Measurements from ENCODE around the gene TPGS1. TPM values are rescaled to one million over a fixed set of nuclear protein-coding genes. Genes with fewer than 3 reads are reported as not detected.

The TPGS1 gene
- polyA plus RNA-seq, 6 donors from 2014 or later, result 14.6 to 30.0 (median 18.7) TPM

Other genes starting within 250 kb of the TPGS1 start
- gene PLPP2, start 216.1 kb upstream of the TPGS1 start, polyA plus RNA-seq (ENCODE audit: low read depth in 6 of 6), result not detected
- 1 to 10 TPM; 2.4 to 5.1 (median 3.9) TPM for gene MIER2, start 162.7 kb upstream of the TPGS1 start, polyA plus RNA-seq (ENCODE audit: low read depth in 6 of 6)
- not detected for gene C2CD4C, start 98.3 kb upstream of the TPGS1 start, polyA plus RNA-seq (ENCODE audit: low read depth in 6 of 6)
- gene SHC2, start 46.5 kb upstream of the TPGS1 start, polyA plus RNA-seq (ENCODE audit: low read depth in 6 of 6), result under 1 TPM in 1 of 6 donors, not detected in 5; 0.20 TPM
- gene MADCAM1, start 11.0 kb upstream of the TPGS1 start, polyA plus RNA-seq (ENCODE audit: low read depth in 6 of 6), result under 1 TPM in 4 of 6 donors, not detected in 2; 0.24 to 0.34 (median 0.30) TPM
- 10 to 100 TPM; 17.7 to 30.6 (median 19.4) TPM for gene CDC34, start 24.3 kb downstream of the TPGS1 start, polyA plus RNA-seq (ENCODE audit: low read depth in 6 of 6)
- 1 to 10 TPM in 2 of 6 donors, under 1 TPM in 2, not detected in 2; 0.40 to 1.5 (median 1.0) TPM for gene GZMM, start 36.6 kb downstream of the TPGS1 start, polyA plus RNA-seq (ENCODE audit: low read depth in 6 of 6)
- 100 to 1,000 TPM; 205 to 270 (median 235) TPM for gene BSG, start 65.1 kb downstream of the TPGS1 start, polyA plus RNA-seq (ENCODE audit: low read depth in 6 of 6)
- gene HCN2, start 82.4 kb downstream of the TPGS1 start, polyA plus RNA-seq (ENCODE audit: low read depth in 6 of 6), result not detected
- 10 to 100 TPM; 12.1 to 56.8 (median 34.4) TPM for gene POLRMT, start 126.0 kb downstream of the TPGS1 start, polyA plus RNA-seq (ENCODE audit: low read depth in 6 of 6)
- gene FGF22, start 132.4 kb downstream of the TPGS1 start, polyA plus RNA-seq (ENCODE audit: low read depth in 6 of 6), result not detected
- gene RNF126, start 155.7 kb downstream of the TPGS1 start, polyA plus RNA-seq (ENCODE audit: low read depth in 6 of 6), result 10 to 100 TPM; 51.0 to 72.4 (median 59.1) TPM
- gene FSTL3, start 168.9 kb downstream of the TPGS1 start, polyA plus RNA-seq (ENCODE audit: low read depth in 6 of 6), result 1 to 10 TPM in 4 of 6 donors, under 1 TPM in 1, not detected in 1; 0.77 to 3.6 (median 2.8) TPM
- gene PRSS57, start 188.0 kb downstream of the TPGS1 start, polyA plus RNA-seq (ENCODE audit: low read depth in 6 of 6), result not detected
- under 1 TPM in 1 of 6 donors, not detected in 5; 0.35 TPM for gene PALM, start 201.4 kb downstream of the TPGS1 start, polyA plus RNA-seq (ENCODE audit: low read depth in 6 of 6)
- gene MISP, start 243.6 kb downstream of the TPGS1 start, polyA plus RNA-seq (ENCODE audit: low read depth in 6 of 6), result not detected